HCT116 (cell line): Measurements from ENCODE around the gene ST8SIA3. TPM values are rescaled to one million over a fixed set of nuclear protein-coding genes. Genes with fewer than 3 reads are reported as not detected.

Experiments
- ATAC-seq: fragments of 200-7000 bp; cut with Tn5 transposase; 2 replicates; pipeline ENCODE4 v1.9.1; 2020; ENCODE audit warnings: mild to moderate bottlenecking, moderate library complexity
- BruUV-seq: library from RNA; stranded (reverse); fragments of 400-500 nt; replicated peaks from 2 replicates; lab custom pipeline; 2021; lab: Mats Ljungman, UMichigan
- CTCF ChIA-PET: fragments of 300-600 bp; sonication (Branson Sonifier 250); formaldehyde crosslinking; loops from one replicate; lab custom pipeline; 2021; ENCODE audit warnings: antibody characterized with exemption; lab: Charles Lee
- POLR2A ChIA-PET: fragments of 300-600, 350-600 bp; sonication (Branson Sonifier 250); formaldehyde crosslinking; loops from one replicate; lab custom pipeline; 2021; ENCODE audit warnings: antibody characterized with exemption; lab: Charles Lee
- RAD21 ChIA-PET, 2 experiments: fragments of 300-600 bp; sonication (Branson Sonifier 250); formaldehyde crosslinking; loops; one replicate each; lab custom pipeline; 2023; ENCODE audit warnings: low total read pairs in 2 of 2; ENCODE audit not compliant: uncharacterized antibody in 2 of 2, unreplicated experiment in 2 of 2, low non-redundant PET in 1 of 2; lab: Charles Lee
- DNase-seq: peaks from one replicate; pipeline ENCODE4 v3.0.0-alpha.2; 2010; ENCODE audit warnings: low read depth, low spot score
- H2AFZ ChIP-seq: fragments of 200-600 bp; shearing (Covaris generic), sonication (generic); 2 replicates; pipeline ENCODE4 v1.6.1; 2017; ENCODE audit warnings: low read depth, mixed run types, mixed read lengths, antibody characterized with exemption, low read length; ENCODE audit not compliant: poor library complexity, severe bottlenecking
- H3K27ac ChIP-seq: 2 replicates; pipeline ENCODE4 v1.5.1; 2012; ENCODE audit warnings: low read depth, low read length
- H3K27me3 ChIP-seq: fragments of 200-600 bp; sonication (generic); 2 replicates; pipeline ENCODE4 v1.6.1; 2016; ENCODE audit warnings: mixed run types, low read length, mixed read lengths; ENCODE audit not compliant: insufficient read depth
- H3K36me3 ChIP-seq, 2 experiments: fragments of 200-500 bp in 1 of 2; fragments of 200-600 bp in 1 of 2; sonication (Bioruptor generic) in 1 of 2; sonication (generic) in 1 of 2; 2 replicates each; pipeline versions ENCODE4 v1.5.1 to v1.6.1; 2014 to 2016; ENCODE audit warnings: low read length in 2 of 2, inconsistent platforms in 1 of 2, mixed read lengths in 1 of 2, mixed run types in 1 of 2; ENCODE audit not compliant: insufficient read depth in 2 of 2, control insufficient read depth in 1 of 2
- H3K4me1 ChIP-seq, 2 experiments: fragments of 200-600 bp in 1 of 2; sonication (generic) in 1 of 2; 2 replicates each; pipeline versions ENCODE4 v1.5.1 to v1.6.1; 2012 to 2017; ENCODE audit warnings: low read length in 2 of 2, inconsistent platforms in 1 of 2, mild to moderate bottlenecking in 1 of 2, mixed read lengths in 1 of 2, mixed run types in 1 of 2, moderate library complexity in 1 of 2; ENCODE audit not compliant: insufficient read depth in 2 of 2, control insufficient read depth in 1 of 2
- H3K4me2 ChIP-seq: fragments of 200-600 bp; sonication (generic); 2 replicates; pipeline ENCODE4 v1.6.1; 2017; ENCODE audit warnings: mixed run types, low read length, mixed read lengths
- H3K4me3 ChIP-seq, 2 experiments: fragments of 200-600 bp in 1 of 2; sonication (generic) in 1 of 2; replicated peaks in 1 of 2; 2 replicates each; pipeline ENCODE4 v1.5.1; 2011 to 2016; ENCODE audit warnings: low read length in 2 of 2, control low read depth in 1 of 2, low read depth in 1 of 2, mild to moderate bottlenecking in 1 of 2, mixed read lengths in 1 of 2, mixed run types in 1 of 2
- H3K79me2 ChIP-seq: fragments of 200-600 bp; sonication (generic); 2 replicates; pipeline ENCODE4 v1.6.1; 2017; ENCODE audit warnings: mild to moderate bottlenecking, mixed run types, low read length, moderate library complexity, mixed read lengths; ENCODE audit not compliant: insufficient read depth
- H3K9ac ChIP-seq: fragments of 200-600 bp; sonication (generic); 2 replicates; pipeline ENCODE4 v1.6.1; 2016; ENCODE audit warnings: low read length, mixed read lengths
- H3K9me2 ChIP-seq: fragments of 200-600 bp; sonication (generic), shearing (Covaris generic); 2 replicates; pipeline ENCODE4 v1.6.1; 2017; ENCODE audit warnings: mixed run types, mild to moderate bottlenecking, moderate library complexity; ENCODE audit not compliant: insufficient read depth
- H3K9me3 ChIP-seq, 2 experiments: fragments of 200-500 bp in 1 of 2; fragments of 200-600 bp in 1 of 2; sonication (Bioruptor generic) in 1 of 2; sonication (generic) in 1 of 2; 2 replicates each; pipeline ENCODE4 v1.6.1; 2014 to 2017; ENCODE audit warnings: low read length in 2 of 2, mixed read lengths in 2 of 2, inconsistent platforms in 1 of 2, low read depth in 1 of 2, mild to moderate bottlenecking in 1 of 2, mixed run types in 1 of 2, moderate library complexity in 1 of 2; ENCODE audit not compliant: control insufficient read depth in 1 of 2, insufficient read depth in 1 of 2
- H4K20me1 ChIP-seq: fragments of 200-600 bp; sonication (generic), shearing (Covaris generic); 2 replicates; pipeline ENCODE4 v1.6.1; 2017; ENCODE audit warnings: mixed run types, mild to moderate bottlenecking, moderate library complexity; ENCODE audit not compliant: insufficient read depth
- ATF3 ChIP-seq: IDR thresholded peaks from 2 replicates; pipeline ENCODE4 v1.6.1; 2012
- CBX3 ChIP-seq: IDR thresholded peaks from 2 replicates; pipeline ENCODE4 v1.6.1; 2012; ENCODE audit warnings: low read depth
- CEBPB ChIP-seq: IDR thresholded peaks from 2 replicates; pipeline ENCODE4 v1.6.1; 2012; ENCODE audit warnings: low read depth
- EGR1 ChIP-seq: IDR thresholded peaks from 2 replicates; pipeline ENCODE4 v1.6.1; 2012; ENCODE audit warnings: low read depth
- ELF1 ChIP-seq: IDR thresholded peaks from 2 replicates; pipeline ENCODE4 v1.6.1; 2012; ENCODE audit warnings: low read depth, borderline replicate concordance
- EZH2 ChIP-seq: fragments of 200-600 bp; sonication (generic); IDR thresholded peaks from 2 replicates; pipeline ENCODE4 v1.6.1; 2017; ENCODE audit warnings: antibody characterized with exemption, mixed run types
- FOSL1 ChIP-seq: IDR thresholded peaks from 2 replicates; pipeline ENCODE4 v1.6.1; 2012; ENCODE audit warnings: low read depth
- JUND ChIP-seq: IDR thresholded peaks from 2 replicates; pipeline ENCODE4 v1.6.1; 2012
- POLR2A ChIP-seq: IDR thresholded peaks from 2 replicates; pipeline ENCODE4 v1.7.0; 2011; ENCODE audit warnings: borderline replicate concordance; ENCODE audit not compliant: insufficient read depth, insufficient read length; ENCODE audit errors: extremely low read depth
- RAD21 ChIP-seq: IDR thresholded peaks from 2 replicates; pipeline ENCODE4 v1.6.1; 2012; ENCODE audit warnings: low read depth, mild to moderate bottlenecking
- SIN3A ChIP-seq: IDR thresholded peaks from 2 replicates; pipeline ENCODE4 v1.6.1; 2012; ENCODE audit warnings: low read depth
- SP1 ChIP-seq: IDR thresholded peaks from 2 replicates; pipeline ENCODE4 v1.6.1; 2012; ENCODE audit warnings: low read depth
- SRF ChIP-seq: IDR thresholded peaks from 2 replicates; pipeline ENCODE4 v1.6.1; 2012; ENCODE audit warnings: low read depth
- TCF7L2 ChIP-seq: IDR thresholded peaks from 2 replicates; pipeline ENCODE4 v1.7.0; 2011; ENCODE audit warnings: borderline replicate concordance, inconsistent platforms; ENCODE audit not compliant: insufficient read depth, insufficient read length; ENCODE audit errors: extremely low read depth
- YY1 ChIP-seq: IDR thresholded peaks from 2 replicates; pipeline ENCODE4 v1.6.1; 2011; ENCODE audit warnings: low read length, low read depth, moderate library complexity, mild to moderate bottlenecking; ENCODE audit not compliant: insufficient replicate concordance; ENCODE audit errors: extremely low read depth
- ZFX ChIP-seq: fragments of 450-650 bp; IDR thresholded peaks from 2 replicates; pipeline ENCODE4 v1.6.1; 2017
- intact Hi-C: fragments of 100-400 bp; cut with micrococcal nuclease; formaldehyde crosslinking; loops from 2 replicates; pipeline ENCODE4 v1.10.0; 2022
- total RNA-seq: library from RNA; stranded (reverse); gene quantifications from one replicate; pipeline ENCODE4 v1.2.1, GENCODE V29; 2021; ENCODE audit not compliant: unreplicated experiment
- TF ChIP-seq, protein P1 (sequence below), 3 experiments: fragments of 200-600 bp in 1 of 3; sonication (generic) in 1 of 3; IDR thresholded peaks in 2 of 3; conservative IDR thresholded peaks in 1 of 3; 2 replicates each; pipeline ENCODE4 v1.5.1; 2012 to 2017; ENCODE audit warnings: low read depth in 2 of 3, low read length in 2 of 3, antibody characterized with exemption in 1 of 3, borderline replicate concordance in 1 of 3, control low read depth in 1 of 3, mild to moderate bottlenecking in 1 of 3, mixed read lengths in 1 of 3, mixed run types in 1 of 3, moderate library complexity in 1 of 3; ENCODE audit not compliant: insufficient read depth in 1 of 3

Gene ST8SIA3
- total RNA-seq, 1 experiment from 2014 or later: not detected

DNA sequence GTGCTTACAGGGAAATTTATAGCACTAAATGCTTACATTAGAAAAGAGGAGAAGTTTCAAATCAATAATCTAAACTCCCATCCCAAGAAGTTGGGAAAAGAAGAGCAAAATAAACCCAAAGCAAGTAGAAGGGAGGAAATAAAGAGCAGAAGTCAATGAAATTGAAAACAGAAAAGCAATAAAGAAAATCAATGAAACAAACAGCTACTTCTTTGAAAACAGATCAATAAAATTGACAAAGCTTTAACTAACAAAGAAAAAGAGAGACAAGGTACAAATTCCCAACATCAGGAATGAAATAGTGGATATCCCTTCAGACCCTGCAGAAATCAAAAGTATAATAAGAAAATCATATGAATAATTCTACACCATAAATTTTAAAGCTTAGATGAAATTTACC is 57.3 kb downstream of the ST8SIA3 start:
- Histone ChIP-seq H3K27ac (no peak overlapping the region), H3K9ac (no peak overlapping the region), H3K79me2 (no peaks in the 10 kb centered on the region), H3K27me3 (peaks cover 25% of the 10 kb centered on the region), H3K9me3 (no peaks in the 10 kb centered on the region), H2AFZ (no peak overlapping the region), H3K9me2 (no peaks in the 10 kb centered on the region), H3K36me3 (no peaks in the 10 kb centered on the region), H3K4me3 (no peak overlapping the region), H3K4me2 (no peak overlapping the region), H4K20me1 (no peaks in the 10 kb centered on the region)
- ChIA-PET CTCF (no interaction called here), POLR2A (no interaction called here)
- BruUV-seq: no TSS peak
- no peak for DNase-seq
- intact Hi-C loops: no loop called here
- ATAC-seq: no peak
- no peak for TF ChIP-seq TCF7L2
- TF ChIP-seq ZFX: no peak
- TF ChIP-seq, all 23 proteins: peak for 0
- RAD21 ChIA-PET: no interaction called here
- H3K4me1 ChIP-seq: no peaks in the 10 kb centered on the region

DNA sequence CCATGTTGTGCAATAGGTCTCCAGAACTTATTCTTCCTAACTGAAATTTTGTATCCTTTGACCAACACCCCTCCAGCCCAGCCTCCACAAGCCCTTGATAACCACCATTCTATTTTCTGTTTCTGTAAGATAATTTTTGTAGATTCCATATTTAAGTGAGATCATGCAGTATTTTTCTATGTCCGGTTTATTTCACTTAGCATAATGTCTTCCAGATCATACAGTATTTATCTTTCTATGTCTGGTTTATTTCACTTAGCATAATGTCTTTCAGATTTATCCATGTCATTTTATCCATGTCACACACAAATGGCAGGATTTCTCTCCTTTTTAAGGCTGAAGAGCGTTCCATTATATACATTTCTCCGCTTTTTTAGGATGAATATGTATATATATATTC is 58.4 kb downstream of the ST8SIA3 start:
- H3K9ac ChIP-seq: no peak overlapping the region
- no peaks in the 10 kb centered on the region for H4K20me1 ChIP-seq
- H3K27me3 ChIP-seq: peaks cover 24% of the 10 kb centered on the region
- intact Hi-C loops: no loop called here
- H3K79me2 ChIP-seq: no peaks in the 10 kb centered on the region
- no peak overlapping the region for H3K4me2 ChIP-seq
- no peak overlapping the region for H3K4me3 ChIP-seq
- POLR2A ChIA-PET: no interaction called here
- no peak overlapping the region for H2AFZ ChIP-seq
- TF ChIP-seq SP1: no peak
- TF ChIP-seq YY1: no peak
- no peak for TF ChIP-seq FOSL1
- TF ChIP-seq RAD21: no peak
- no peak for TF ChIP-seq ZFX
- no peak for TF ChIP-seq EZH2
- no peak for TF ChIP-seq POLR2A
- TF ChIP-seq, protein P1, sequence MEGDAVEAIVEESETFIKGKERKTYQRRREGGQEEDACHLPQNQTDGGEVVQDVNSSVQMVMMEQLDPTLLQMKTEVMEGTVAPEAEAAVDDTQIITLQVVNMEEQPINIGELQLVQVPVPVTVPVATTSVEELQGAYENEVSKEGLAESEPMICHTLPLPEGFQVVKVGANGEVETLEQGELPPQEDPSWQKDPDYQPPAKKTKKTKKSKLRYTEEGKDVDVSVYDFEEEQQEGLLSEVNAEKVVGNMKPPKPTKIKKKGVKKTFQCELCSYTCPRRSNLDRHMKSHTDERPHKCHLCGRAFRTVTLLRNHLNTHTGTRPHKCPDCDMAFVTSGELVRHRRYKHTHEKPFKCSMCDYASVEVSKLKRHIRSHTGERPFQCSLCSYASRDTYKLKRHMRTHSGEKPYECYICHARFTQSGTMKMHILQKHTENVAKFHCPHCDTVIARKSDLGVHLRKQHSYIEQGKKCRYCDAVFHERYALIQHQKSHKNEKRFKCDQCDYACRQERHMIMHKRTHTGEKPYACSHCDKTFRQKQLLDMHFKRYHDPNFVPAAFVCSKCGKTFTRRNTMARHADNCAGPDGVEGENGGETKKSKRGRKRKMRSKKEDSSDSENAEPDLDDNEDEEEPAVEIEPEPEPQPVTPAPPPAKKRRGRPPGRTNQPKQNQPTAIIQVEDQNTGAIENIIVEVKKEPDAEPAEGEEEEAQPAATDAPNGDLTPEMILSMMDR (IDR thresholded peaks at IDR 0.05 in 2 of 3, conservative IDR thresholded peaks at IDR 0.05 in 1 of 3; ENCODE audit: borderline replicate concordance in 1 of 3, insufficient read depth in 1 of 3, low read depth in 2 of 3, low read length in 2 of 3): no peak
- TF ChIP-seq CBX3: no peak
- TF ChIP-seq SIN3A: no peak
- TF ChIP-seq JUND: no peak
- no peak for TF ChIP-seq SRF
- TF ChIP-seq CEBPB: no peak
- no peak for TF ChIP-seq ELF1
- TF ChIP-seq EGR1: no peak
- TF ChIP-seq ATF3: no peak
- BruUV-seq: no TSS peak
- RAD21 ChIA-PET: no interaction called here
- ATAC-seq: no peak
- CTCF ChIA-PET: no interaction called here
- DNase-seq: no peak
- H3K9me3 ChIP-seq: no peaks in the 10 kb centered on the region
- no peaks in the 10 kb centered on the region for H3K4me1 ChIP-seq
- no peaks in the 10 kb centered on the region for H3K36me3 ChIP-seq
- no peaks in the 10 kb centered on the region for H3K9me2 ChIP-seq
- H3K27ac ChIP-seq: no peak overlapping the region
